CD4-positive, CD25-positive, alpha-beta regulatory T cell (primary cell): Measurements from ENCODE around the gene NKAPD1. TPM values are rescaled to one million over a fixed set of nuclear protein-coding genes. Genes with fewer than 3 reads are reported as not detected.

Experiments used
- ATAC-seq, 2 donors: fragments of 150-1000 bp; cut with Tn5 transposase; one replicate each; pipeline ENCODE4 v1.10.0; 2021; ENCODE audit warnings: low read depth in 2 of 2, moderate number of reproducible peaks in 2 of 2, moderate library complexity in 1 of 2
- DNase-seq, 3 donors: peaks; one replicate each; pipeline versions ENCODE4 v3.0.0 to v3.0.0-alpha.2; 2012 to 2022; ENCODE audit warnings: mixed read lengths in 1 of 3
- H3K27ac ChIP-seq: one replicate; pipeline ENCODE4 v1.7.0; 2013; ENCODE audit warnings: mild to moderate bottlenecking, low read length; ENCODE audit not compliant: insufficient read depth, poor library complexity, severe bottlenecking
- H3K27me3 ChIP-seq: one replicate; pipeline ENCODE4 v1.7.0; 2013; ENCODE audit warnings: low read length; ENCODE audit not compliant: control insufficient read depth, insufficient read depth
- H3K36me3 ChIP-seq: one replicate; pipeline ENCODE4 v1.7.0; 2013; ENCODE audit warnings: mild to moderate bottlenecking, low read length, moderate library complexity; ENCODE audit not compliant: control insufficient read depth, insufficient read depth
- H3K4me1 ChIP-seq: 2 replicates; pipeline ENCODE4 v1.7.0; 2013; ENCODE audit warnings: mild to moderate bottlenecking, low read length; ENCODE audit not compliant: insufficient read depth, control insufficient read depth, poor library complexity, severe bottlenecking
- H3K4me3 ChIP-seq: one replicate; pipeline ENCODE4 v1.7.0; 2013; ENCODE audit warnings: low read depth, mild to moderate bottlenecking, low read length, moderate library complexity
- H3K9me3 ChIP-seq, 2 experiments: 1 replicate in 1 of 2; 2 replicates in 1 of 2; pipeline ENCODE4 v1.7.0; 2013; ENCODE audit warnings: low read length in 2 of 2, mild to moderate bottlenecking in 1 of 2, moderate library complexity in 1 of 2; ENCODE audit not compliant: control insufficient read depth in 2 of 2
- H3K27ac Mint-ChIP-seq, 3 donors: one replicate each; pipeline ENCODE4 v1.8.0; 2020 to 2022; ENCODE audit warnings: mild to moderate bottlenecking in 3 of 3, mixed read lengths in 3 of 3, moderate library complexity in 2 of 3
- H3K27me3 Mint-ChIP-seq: one replicate; pipeline ENCODE4 v1.8.0; 2022; ENCODE audit warnings: mild to moderate bottlenecking, mixed read lengths
- H3K36me3 Mint-ChIP-seq: one replicate; pipeline ENCODE4 v1.8.0; 2020; ENCODE audit warnings: mixed read lengths
- H3K4me1 Mint-ChIP-seq, 4 donors: one replicate each; pipeline ENCODE4 v1.8.0; 2020 to 2022; ENCODE audit warnings: mixed read lengths in 4 of 4, mild to moderate bottlenecking in 1 of 4
- H3K4me3 Mint-ChIP-seq, 4 donors: one replicate each; pipeline ENCODE4 v1.8.0; 2020 to 2022; ENCODE audit warnings: mild to moderate bottlenecking in 4 of 4, mixed read lengths in 4 of 4, moderate library complexity in 3 of 4
- H3K9me3 Mint-ChIP-seq, 7 donors: one replicate each; pipeline ENCODE4 v1.8.0; 2020 to 2022; ENCODE audit warnings: mixed read lengths in 7 of 7, mild to moderate bottlenecking in 3 of 7, moderate library complexity in 2 of 7
- polyA plus RNA-seq, 4 donors: library from polyadenylated mRNA; unstranded; fragments of 300-500 nt; fragmentation: Illumina TruSeq; gene quantifications; one replicate each; pipeline ENCODE4 v1.2.3, GENCODE V29; 2021
- total RNA-seq: library from RNA; stranded (reverse); gene quantifications from one replicate; pipeline ENCODE4 v1.2.3, GENCODE V29; 2022

Gene NKAPD1
- total and polyA plus RNA-seq, 5 donors from 2014 or later = 11.0 to 13.1 (median 11.3) TPM

DNA sequence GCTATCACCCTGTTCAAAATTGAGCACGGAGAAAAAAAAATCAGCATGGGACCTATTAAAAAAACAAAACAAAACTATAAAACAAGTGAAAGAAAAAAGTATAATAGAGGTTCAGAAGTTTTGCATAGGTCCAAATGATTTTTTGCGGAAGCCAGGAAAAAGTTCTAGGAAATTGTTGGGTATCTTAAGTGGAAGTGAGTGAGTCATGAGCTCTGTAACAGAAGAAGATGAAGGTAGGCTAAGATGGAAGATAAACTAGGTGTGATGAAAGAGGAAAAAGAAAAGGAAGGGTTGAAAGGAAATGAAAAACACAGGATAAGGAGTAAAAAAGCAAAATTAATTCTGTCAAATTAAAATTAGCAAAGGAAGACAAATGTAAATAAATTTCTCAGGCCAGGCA, 40.4 kb downstream of the NKAPD1 start:
- Histone ChIP-seq H3K9me3 (no peaks in the 10 kb centered on the region), H3K27ac (no peak overlapping the region), H3K36me3 (no peaks in the 10 kb centered on the region), H3K4me3 (no peak overlapping the region), H3K27me3 (no peaks in the 10 kb centered on the region), H3K4me1 (no peaks in the 10 kb centered on the region)
- Mint-ChIP-seq H3K4me1 (peaks cover 2 to 9% (median 7%) of the 10 kb centered on the region in 4 donors), H3K27ac (no peak overlapping the region), H3K27me3 (no peaks in the 10 kb centered on the region), H3K36me3 (no peaks in the 10 kb centered on the region), H3K4me3 (no peak overlapping the region), H3K9me3 (no peaks in the 10 kb centered on the region)
- DNase-seq (no peak), ATAC-seq (no peak)

- Histone ChIP-seq H3K4me1 (no peaks in the 10 kb centered on the region), H3K36me3 (no peaks in the 10 kb centered on the region), H3K27me3 (no peaks in the 10 kb centered on the region), H3K9me3 (no peaks in the 10 kb centered on the region), H3K4me3 (no peak overlapping the region), H3K27ac (no peak overlapping the region)
- H3K27ac Mint-ChIP-seq = no peak overlapping the region
- no peaks in the 10 kb centered on the region for H3K27me3 Mint-ChIP-seq
- ATAC-seq (no peak), DNase-seq (no peak)
- peaks cover 2 to 9% (median 7%) of the 10 kb centered on the region in 4 donors for H3K4me1 Mint-ChIP-seq
- no peaks in the 10 kb centered on the region for H3K9me3 Mint-ChIP-seq
- H3K4me3 Mint-ChIP-seq = no peak overlapping the region
- no peaks in the 10 kb centered on the region for H3K36me3 Mint-ChIP-seq
These were observed 41.3 kb downstream of the NKAPD1 start for GRCh38 chr11:112115386-112115785.

DNA sequence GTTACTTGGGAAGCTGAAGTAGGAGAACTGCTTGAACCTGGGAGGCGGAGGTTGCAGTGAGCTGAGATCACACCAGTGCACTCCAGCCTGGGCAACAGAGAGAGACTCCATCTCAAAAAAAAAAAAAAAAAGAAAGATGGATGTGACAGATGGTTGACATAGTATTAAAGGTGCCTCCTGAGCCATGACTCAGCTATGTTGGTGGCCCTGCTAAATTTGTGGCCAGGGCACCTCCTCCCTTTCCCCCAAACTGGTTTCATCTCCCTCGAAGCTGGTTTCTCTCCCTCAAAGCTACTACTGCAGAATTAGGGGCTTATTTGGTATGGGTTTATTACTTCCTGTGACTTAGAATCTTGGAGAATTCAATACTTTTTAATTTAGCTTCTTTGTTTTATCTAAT, 44.1 kb downstream of the NKAPD1 start:
- Mint-ChIP-seq H3K27me3 (no peaks in the 10 kb centered on the region), H3K4me3 (no peak overlapping the region), H3K4me1 (peaks cover 2 to 9% (median 7%) of the 10 kb centered on the region in 4 donors), H3K9me3 (no peaks in the 10 kb centered on the region), H3K36me3 (no peaks in the 10 kb centered on the region), H3K27ac (no peak overlapping the region)
- no peaks in the 10 kb centered on the region for H3K9me3 ChIP-seq
- DNase-seq (peak in 1 of 3 donors; percentile 20), ATAC-seq (no peak)
- no peaks in the 10 kb centered on the region for H3K27me3 ChIP-seq
- no peaks in the 10 kb centered on the region for H3K4me1 ChIP-seq
- no peak overlapping the region for H3K4me3 ChIP-seq
- no peaks in the 10 kb centered on the region for H3K36me3 ChIP-seq
- no peak overlapping the region for H3K27ac ChIP-seq

DNA sequence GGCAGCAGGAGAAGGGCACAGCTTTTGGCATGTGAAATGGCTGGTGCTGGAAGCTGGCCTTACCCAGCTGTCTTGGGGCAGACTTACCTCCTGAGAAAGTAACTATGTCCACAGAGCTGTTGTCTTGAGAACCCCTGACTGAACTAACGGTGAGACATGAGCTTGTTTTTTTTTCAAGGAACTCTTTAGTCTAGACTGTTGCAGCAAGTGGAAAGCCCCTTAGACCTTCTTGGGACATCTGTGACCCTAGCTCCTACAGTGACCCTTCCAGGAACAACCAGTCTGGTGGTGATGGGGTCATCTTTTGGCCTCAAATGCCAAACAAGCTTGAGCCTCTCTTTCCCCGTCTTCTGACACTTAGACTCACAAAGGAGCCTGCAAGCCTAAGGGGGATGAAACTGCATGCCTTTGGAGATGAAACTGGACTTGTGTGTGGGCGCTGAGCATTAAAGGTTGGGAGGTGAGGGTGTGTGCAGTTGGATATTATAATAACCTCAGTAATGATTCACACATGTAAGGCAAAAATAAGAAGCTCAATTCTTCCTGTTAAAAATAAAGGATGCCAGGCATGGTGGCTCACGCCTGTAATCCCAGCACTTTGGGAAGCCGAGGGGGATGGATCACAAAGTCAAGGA, 48.0 kb downstream of the NKAPD1 start:
- peak overlapping the region in 1 of 3 donors; percentile 29 for H3K27ac Mint-ChIP-seq

GRCh38 chr11:112123129-112123528, 49.0 kb downstream of the NKAPD1 start:
- no peak overlapping the region for H3K4me3 ChIP-seq
- Mint-ChIP-seq H3K27me3 (no peaks in the 10 kb centered on the region), H3K4me3 (no peak overlapping the region), H3K27ac (no peak overlapping the region), H3K36me3 (peaks cover 5% of the 10 kb centered on the region), H3K9me3 (no peaks in the 10 kb centered on the region), H3K4me1 (no peaks in the 10 kb centered on the region)
- no peaks in the 10 kb centered on the region for H3K9me3 ChIP-seq
- DNase-seq = no peak
- H3K27me3 ChIP-seq = no peaks in the 10 kb centered on the region
- H3K27ac ChIP-seq = no peak overlapping the region
- H3K4me1 ChIP-seq = no peaks in the 10 kb centered on the region
- H3K36me3 ChIP-seq = no peaks in the 10 kb centered on the region
- no peak for ATAC-seq

More for the DNA sequence above, 48.0 kb downstream of the NKAPD1 start:
- ATAC-seq = no peak
- no peak overlapping the region for H3K4me3 ChIP-seq
- no peaks in the 10 kb centered on the region for H3K27me3 ChIP-seq
- no peaks in the 10 kb centered on the region for H3K4me1 ChIP-seq
- H3K4me1 Mint-ChIP-seq = peaks cover 0 to under 1% (median 0%) of the 10 kb centered on the region in 4 donors
- no peaks in the 10 kb centered on the region for H3K27me3 Mint-ChIP-seq
- H3K36me3 ChIP-seq = no peaks in the 10 kb centered on the region
- DNase-seq = no peak
- H3K4me3 Mint-ChIP-seq = no peak overlapping the region
- no peaks in the 10 kb centered on the region for H3K9me3 ChIP-seq
- peaks cover 5% of the 10 kb centered on the region for H3K36me3 Mint-ChIP-seq
- no peaks in the 10 kb centered on the region for H3K9me3 Mint-ChIP-seq
- H3K27ac ChIP-seq = no peak overlapping the region

DNA sequence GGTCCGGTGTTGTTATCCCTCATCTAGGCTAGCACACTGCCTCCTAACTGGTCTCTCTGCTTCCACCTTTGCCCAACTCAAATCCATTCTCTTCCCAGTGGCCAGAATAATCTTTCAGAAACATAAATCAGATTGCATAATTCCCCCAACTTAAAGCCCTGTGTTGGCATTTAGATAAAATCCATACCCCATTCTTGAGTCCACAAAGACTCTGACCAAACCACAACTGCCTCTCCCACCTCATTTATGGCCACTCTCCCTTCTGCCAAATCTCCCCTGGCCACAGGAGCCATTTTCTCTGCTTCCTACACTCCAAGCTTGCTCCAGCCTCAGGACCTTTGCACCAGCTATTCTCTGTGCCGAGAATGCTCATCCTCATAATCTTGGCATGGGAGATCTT, 53.0 kb downstream of the NKAPD1 start:
- Mint-ChIP-seq H3K27ac (no peak overlapping the region), H3K27me3 (no peaks in the 10 kb centered on the region), H3K9me3 (peaks cover 0 to 2% (median 0%) of the 10 kb centered on the region in 7 donors), H3K4me1 (peaks cover 0 to 7% (median 0%) of the 10 kb centered on the region in 4 donors), H3K4me3 (no peak overlapping the region), H3K36me3 (peaks cover 14% of the 10 kb centered on the region)
- Histone ChIP-seq H3K27ac (no peak overlapping the region), H3K27me3 (no peaks in the 10 kb centered on the region), H3K4me3 (no peak overlapping the region), H3K9me3 (no peaks in the 10 kb centered on the region), H3K36me3 (no peaks in the 10 kb centered on the region), H3K4me1 (no peaks in the 10 kb centered on the region)
- DNase-seq (no peak), ATAC-seq (no peak)

DNA sequence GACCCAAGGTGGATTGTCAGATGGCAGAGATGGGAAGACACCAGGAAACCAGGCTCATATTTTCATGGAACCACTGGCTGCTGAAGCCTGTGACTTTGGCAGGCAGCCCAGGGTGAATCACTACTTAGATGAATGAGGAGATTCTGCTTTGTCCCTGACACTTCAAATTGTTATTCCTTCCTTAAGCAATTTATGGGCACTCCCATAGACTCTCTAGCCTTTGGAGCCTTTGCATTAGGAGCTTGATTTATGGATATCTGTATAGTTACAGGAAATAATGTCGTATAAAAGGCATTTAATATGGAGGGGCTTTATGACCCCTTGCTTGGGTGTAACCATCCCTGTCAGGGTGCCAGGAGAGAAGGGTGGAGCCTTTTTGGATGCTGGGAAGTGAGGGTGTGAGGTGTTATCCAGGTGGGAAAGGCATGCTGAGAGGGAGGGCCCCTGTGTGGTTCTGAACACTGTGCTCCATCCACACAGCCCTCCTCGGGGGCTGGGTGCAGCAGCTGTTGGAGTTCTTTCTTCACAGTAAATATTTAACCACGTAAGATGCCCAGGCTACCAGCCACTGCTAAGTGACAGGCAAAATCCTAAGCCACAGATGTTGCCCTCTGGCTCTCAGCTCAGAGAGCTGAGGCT, 54.5 kb downstream of the NKAPD1 start:
- DNase-seq (no peak), ATAC-seq (no peak)
- H3K4me3 ChIP-seq = no peak overlapping the region
- Mint-ChIP-seq H3K4me3 (no peak overlapping the region), H3K27me3 (no peaks in the 10 kb centered on the region), H3K4me1 (peaks cover 0 to 7% (median 0%) of the 10 kb centered on the region in 4 donors), H3K9me3 (peaks cover 0 to 2% (median 0%) of the 10 kb centered on the region in 7 donors), H3K27ac (no peak overlapping the region), H3K36me3 (peaks cover 14% of the 10 kb centered on the region)
- H3K27me3 ChIP-seq = no peaks in the 10 kb centered on the region
- no peak overlapping the region for H3K27ac ChIP-seq
- no peaks in the 10 kb centered on the region for H3K4me1 ChIP-seq
- H3K9me3 ChIP-seq = no peaks in the 10 kb centered on the region
- H3K36me3 ChIP-seq = no peaks in the 10 kb centered on the region

DNA sequence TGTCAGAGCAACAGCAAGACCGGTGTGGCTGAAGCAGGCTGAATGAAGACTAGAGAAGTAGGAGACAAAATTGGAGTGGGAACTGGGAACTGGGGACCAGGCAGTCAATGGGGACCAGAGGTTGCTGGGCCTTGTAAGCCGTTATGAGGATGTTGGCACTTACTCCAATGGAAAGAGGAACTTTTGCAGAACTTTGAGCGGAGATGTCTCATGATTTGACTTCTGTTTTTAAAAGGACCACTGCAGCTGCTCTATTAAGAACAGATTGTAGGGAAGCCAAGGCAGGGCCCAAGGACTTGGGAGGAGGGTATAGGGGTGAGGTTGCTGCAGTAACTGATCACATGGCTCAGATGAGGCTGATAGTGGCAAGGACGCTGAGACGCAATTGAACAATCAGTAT, 55.6 kb downstream of the NKAPD1 start:
- H3K36me3 ChIP-seq = no peaks in the 10 kb centered on the region
- no peak for DNase-seq
- H3K9me3 Mint-ChIP-seq = peaks cover 0 to 2% (median 0%) of the 10 kb centered on the region in 7 donors
- no peaks in the 10 kb centered on the region for H3K9me3 ChIP-seq
- H3K4me3 ChIP-seq = no peak overlapping the region
- no peak overlapping the region for H3K27ac ChIP-seq
- peaks cover 0 to 7% (median 0%) of the 10 kb centered on the region in 4 donors for H3K4me1 Mint-ChIP-seq
- H3K27me3 Mint-ChIP-seq = no peaks in the 10 kb centered on the region
- ATAC-seq = no peak
- H3K36me3 Mint-ChIP-seq = peaks cover 20% of the 10 kb centered on the region
- H3K4me1 ChIP-seq = no peaks in the 10 kb centered on the region
- no peak overlapping the region for H3K4me3 Mint-ChIP-seq
- no peaks in the 10 kb centered on the region for H3K27me3 ChIP-seq
- H3K27ac Mint-ChIP-seq = no peak overlapping the region
